NOMO-1 treated with dmso at 0.1 percent for 144 hours (cell line): ENCODE data around the gene RPL22.

Experiments used
- DNase-seq: peaks from one replicate; lab custom pipeline; 2025; ENCODE audit not compliant: unreplicated experiment; lab: John Stamatoyannopoulos, UW

Gene RPL22

DNA sequence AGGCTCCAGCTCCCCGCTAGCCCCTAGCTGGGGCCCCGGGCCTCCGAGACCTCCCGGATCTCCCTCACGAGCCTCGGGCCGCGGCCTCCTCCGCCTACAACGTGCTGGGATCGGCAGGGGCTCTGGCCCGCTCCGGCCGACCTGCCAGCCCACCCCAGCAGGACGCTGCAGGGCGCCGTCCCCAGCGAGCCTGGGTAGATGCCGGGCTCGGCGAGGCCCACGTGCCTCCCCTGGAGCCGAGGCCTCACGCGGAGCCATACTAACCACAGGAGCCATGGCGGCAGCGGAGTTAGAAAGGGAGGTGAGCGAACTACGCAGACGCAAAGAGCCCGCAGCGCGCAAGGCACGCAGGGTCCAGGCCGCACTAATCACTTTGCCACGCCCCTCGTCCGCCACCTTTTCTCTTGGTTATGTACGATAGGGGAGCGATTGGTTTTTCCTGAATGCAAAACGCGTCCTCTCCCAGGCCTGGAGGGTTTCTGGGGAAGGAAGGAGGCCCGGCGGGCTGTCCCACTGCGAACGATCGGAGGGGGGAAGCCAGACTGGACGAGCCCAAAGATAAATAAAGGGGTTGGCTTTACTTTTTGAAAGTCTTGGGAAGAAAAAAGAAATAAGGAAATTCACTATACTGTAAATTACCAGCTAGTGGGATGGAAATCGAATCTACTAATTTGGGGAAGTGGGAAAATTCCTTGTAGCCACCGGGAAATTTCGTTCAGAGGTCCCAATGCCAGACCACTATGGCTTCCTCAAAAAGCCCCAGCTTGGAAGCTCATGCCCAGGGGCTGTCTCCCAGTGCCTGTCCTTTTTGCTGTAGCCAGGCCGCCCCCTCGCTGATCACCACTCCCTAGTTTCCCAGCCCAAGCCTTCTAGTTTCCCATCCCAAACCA is at the start of gene RPL22:
TSS of gene RPL22 (minus strand) at position 298 of the 890 bp plus-strand sequence. CDS start at position 276, 22 bp downstream.
- DNase-seq = peak; percentile 99

DNA sequence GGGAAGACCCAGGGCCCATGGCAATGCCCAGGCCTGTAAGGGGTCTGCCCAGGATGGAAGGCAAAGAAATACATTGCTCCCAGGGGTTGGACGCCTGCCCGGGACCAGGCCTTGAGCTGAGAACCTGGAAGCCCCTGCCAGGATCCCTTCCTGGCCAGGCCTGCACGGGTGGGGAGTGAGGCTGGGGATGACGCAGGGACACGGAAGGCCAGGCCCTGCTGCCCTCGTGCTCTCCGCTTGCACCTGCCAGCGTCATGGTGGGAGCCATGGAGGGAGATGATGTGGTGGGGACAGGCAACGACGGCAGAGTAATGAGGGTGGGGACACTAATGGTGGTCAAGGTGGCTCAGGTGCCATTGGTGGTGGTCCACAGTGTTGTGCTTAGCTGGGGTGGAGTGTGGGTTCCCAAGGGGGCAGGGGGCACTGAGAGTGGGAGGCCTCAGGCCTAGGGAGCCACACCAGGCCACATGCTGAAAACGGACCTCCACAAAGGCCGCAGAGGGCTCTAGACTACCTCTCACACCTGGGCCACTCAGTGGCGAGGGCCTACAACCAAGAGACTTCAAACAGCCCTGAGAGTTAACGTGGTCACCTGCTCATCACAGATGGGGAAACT is 48.9 kb upstream of the RPL22 start:
- DNase-seq = no peak

DNA sequence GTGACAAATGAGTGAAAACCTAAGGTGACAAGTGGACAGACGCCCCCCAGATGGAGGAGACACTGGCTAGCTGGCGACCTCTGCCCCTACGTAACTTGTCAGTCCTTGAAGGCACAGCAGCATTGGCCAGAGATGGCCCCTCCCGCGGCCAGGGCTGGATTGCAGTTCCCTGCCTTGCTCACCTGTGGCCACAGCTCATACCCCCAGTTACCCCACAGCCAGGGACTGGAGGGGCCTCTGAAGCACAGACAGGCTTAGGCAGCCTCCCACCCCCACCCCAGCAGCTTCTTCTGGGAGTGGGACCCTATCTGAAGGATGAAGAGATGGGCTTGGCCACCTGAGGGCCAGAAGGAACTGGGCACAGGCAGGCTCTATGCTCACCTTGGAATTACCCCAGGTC is 48.3 kb upstream of the RPL22 start:
- DNase-seq = no peak

DNA sequence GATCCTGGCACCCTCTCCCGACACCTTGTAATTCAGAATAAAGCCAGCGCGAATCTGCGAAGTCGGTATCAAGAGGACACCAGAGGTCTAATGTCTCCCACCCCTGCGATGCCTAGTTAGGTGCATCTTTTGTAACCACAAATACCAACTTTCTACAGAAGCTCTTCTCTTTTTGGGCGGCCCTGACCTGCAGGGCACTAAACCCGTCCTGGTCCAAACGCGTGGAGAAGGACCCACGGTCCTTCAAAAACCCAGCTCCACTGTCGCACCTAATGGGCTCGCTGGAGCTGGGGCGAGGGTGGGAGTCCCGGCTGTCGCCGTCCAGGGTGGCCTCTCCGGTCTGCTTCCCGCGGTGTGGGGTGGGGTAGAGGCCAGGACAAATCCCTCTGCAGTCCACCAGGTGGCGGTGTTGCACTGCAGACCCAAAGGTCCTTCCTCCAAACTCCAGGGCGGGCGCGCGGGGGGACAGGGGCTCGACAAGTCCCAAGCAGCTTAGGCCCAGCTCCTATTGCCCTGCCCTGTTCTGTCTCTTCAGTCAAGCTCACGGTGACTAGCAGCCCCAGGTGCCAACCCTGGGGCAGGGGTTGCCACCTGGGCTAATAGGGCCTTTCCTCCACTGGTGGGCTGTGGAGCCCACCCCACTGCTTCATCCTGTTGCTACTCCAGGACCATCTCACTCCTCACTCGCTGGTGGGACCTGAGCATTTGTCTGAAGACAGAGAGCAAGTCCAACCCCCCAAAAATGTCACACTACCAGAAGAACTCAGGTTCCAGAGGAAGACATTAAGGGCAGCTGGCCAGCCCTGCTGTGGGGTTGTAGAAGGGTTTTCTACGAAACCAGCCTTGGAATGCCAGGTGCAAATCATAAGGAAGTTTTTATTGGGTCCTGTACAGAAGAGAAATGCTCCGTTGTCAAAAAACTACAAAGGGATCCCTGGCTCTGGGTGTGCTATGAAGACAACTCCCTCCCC is 47.4 kb upstream of the RPL22 start:
- DNase-seq = peak; percentile 44

DNA sequence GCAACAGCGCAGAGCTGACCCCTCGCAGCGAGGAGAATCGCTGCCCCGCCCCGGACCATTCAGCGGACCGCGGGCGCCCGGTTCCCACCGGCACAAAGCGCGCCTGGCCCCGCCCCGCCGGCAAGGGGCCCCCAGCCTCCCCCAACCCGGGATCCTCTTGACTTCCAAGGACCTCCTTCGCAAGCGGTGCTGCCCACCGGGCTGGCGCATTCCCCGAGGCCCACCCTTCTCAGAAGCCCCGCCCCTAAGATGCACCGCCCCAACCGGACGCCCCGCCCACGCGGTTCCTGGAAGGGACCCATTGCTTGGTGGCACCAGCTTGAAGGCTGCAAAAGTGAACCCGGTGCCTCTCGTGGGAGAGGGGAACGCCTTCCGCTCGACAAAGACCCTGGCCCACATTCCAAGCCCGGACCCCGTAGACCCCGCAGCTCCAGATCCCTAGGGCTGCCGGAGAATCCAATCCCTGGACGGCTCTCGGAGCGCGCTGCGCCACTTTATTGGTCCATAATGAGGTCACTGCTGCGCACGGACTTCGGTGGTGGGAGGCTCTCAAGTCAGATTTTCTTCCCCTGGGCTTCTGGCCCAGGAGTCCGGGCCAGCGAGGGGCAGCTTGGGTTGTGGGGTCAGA is 46.6 kb upstream of the RPL22 start:
- no peak for DNase-seq

DNA sequence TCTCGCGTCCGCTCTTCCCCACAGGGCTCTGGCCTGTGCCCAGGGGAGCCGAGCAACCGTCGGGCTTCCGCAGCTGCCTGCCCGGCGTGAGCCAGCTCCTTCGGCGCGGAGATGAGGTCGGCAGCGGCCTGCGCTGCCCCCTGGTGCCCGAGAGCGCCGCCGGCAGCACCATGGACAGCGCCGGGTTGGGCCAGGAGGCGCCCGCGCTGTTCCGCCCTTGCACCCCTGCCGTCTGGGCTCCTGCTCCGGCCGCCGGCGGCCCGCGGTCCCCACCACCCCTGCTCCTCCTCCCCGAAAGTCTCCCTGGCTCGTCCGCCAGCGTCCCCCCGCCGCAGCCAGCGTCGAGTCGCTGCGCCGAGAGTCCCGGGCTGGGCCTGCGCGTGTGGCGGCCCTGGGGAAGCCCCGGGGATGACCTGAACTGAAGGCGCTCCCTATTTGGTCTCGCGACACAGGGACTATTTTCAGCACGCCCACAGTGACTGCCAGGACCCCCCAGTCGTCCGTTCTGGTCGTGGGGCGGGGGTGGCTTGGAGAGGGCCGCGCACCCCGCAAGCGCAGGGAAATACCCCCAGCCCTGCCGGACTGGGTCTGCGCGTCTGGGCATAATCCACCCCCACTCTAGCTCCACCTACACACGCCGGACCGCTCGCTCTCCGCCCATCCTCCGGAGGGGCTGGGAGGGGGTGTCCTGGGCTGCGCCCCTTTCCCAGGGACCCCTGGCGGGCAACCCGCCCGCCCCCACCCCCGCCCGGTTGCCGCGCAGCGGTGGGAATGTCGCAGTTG is 45.9 kb upstream of the RPL22 start:
- peak; percentile 62 for DNase-seq

DNA sequence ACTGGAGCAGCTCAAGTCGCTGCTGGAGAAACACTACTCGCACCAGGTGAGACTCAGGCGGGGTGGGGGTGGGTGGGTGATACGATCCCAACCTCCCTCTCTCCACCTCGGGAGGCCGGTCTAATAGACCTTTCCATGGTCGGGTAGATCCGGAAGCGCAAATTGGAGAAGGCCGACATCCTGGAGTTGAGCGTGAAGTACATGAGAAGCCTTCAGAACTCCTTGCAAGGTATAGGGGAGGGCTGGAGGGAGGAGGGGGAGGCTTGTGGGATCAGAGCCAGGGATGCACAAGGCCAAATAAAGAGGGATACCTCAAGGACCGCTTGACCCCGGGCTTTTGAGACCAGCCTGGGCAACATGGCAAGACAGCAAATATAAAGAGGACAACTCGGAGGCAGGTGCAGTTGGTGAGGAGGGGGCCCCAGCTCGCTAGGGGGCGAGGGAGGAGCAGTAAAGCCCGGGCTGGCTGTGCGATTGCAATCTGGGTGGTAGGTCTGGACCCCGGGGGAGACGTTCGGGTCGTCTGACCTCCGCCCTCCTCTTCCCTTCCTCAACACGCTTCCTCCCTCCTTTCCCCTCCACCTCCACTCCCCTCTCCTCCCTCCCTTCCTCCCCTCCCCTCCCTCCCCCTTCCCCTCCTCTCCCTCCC is 45.1 kb upstream of the RPL22 start:
- no peak for DNase-seq

DNA sequence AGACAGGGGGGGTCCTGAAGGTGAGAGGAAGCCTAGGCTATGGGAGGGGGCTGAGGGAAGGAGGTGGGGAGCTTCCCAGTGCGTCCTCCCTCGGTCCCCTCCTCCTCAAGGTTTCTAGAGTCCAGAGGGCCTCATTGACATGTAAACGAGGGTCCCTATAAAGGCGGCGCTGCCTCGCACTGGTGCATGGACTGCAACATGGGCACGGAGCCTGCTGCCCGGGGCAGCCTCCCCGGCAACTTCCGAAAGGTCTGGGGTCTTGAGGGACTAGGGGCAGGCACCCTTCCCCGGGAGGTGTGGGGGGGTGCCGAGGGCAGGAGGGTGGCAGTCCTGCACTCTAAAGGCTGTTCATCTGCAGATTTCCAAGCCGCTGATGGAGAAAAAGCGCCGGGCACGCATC is 44.6 kb upstream of the RPL22 start, which contains the start of gene HES3:
TSS of gene HES3 (plus strand) at position 187 of the 400 bp plus-strand sequence. CDS start at position 374, 187 bp downstream.
- DNase-seq = no peak

DNA sequence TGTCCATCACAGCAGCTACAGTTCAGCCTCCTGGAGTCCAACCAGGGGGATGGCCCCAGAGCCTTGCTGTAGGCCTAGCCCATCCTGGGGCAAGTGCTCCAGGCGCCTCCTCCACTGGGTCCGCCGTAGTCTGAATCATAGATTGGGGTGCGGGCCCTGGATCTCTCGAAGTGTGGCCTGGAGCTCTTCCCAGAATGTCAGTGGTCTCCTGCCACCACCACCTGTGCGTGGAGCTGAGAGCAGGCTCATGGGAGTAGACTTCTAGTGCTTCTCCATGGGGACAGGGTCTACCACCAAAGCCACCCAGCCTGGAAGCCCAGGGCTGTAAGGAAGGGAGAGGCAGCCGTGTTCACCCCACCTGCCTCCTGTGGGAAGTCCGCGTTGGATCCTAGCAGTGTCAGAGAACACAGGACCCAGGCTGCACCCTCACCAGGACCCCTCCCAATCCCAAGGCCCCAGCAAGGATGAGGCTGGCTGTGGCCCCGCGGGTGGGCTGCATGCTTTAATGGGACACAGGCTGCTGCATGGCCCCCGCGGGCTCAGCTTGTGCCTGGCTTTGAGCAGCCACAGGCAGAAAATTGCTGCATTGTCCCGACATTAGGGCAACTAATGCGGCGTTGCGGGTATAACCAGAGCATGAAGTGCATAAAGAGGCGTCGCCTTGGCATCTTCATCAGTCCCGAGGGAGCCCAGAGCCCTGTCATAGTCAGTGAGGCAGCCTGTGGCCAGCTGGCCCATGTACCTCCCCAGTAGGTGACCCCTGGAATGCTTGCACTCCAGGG is 43.8 kb upstream of the RPL22 start:
- no peak for DNase-seq

DNA sequence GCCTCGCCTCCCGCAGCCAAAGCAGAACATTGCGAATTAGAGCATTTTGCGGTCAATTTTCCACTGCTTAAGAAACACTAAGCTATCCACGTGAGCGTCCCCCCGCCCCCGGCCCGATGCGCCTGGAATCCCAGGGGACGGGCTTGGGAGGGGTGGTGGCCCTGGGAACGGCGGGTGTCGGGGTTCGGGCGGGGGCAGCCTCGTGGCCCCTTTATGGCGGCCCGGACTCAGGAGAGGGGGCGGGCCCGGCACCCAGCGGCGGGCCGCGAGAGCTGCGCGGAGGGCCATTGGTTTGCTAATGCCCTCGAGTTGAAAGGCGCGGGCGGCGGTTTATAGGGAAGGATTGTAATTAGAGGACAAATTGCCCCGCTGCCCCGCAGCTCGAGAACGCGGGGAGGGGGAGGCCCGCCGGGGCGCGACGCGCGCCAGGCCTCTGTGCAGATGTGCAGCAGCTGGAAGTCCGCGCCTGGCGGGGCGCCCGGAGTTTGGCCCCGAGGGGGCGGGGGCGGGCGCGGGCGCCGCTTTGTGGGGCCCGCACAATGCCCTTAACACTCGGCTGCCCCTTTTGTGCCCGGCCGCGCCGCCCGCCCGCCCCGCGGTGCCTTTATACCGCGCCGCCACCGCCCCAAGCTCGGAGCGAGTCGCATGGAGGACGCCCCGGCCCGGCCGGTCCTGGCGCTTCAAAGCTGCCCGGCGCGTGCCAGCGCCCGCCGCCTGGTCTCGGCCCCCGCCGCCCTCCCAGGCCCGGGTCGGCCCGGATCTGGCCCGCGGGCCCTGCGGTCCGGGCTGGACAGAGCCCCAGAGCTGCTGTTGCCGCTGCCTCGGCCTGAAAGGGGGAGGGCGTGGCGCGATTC is 42.7 kb upstream of the RPL22 start:
- DNase-seq = no peak

DNA sequence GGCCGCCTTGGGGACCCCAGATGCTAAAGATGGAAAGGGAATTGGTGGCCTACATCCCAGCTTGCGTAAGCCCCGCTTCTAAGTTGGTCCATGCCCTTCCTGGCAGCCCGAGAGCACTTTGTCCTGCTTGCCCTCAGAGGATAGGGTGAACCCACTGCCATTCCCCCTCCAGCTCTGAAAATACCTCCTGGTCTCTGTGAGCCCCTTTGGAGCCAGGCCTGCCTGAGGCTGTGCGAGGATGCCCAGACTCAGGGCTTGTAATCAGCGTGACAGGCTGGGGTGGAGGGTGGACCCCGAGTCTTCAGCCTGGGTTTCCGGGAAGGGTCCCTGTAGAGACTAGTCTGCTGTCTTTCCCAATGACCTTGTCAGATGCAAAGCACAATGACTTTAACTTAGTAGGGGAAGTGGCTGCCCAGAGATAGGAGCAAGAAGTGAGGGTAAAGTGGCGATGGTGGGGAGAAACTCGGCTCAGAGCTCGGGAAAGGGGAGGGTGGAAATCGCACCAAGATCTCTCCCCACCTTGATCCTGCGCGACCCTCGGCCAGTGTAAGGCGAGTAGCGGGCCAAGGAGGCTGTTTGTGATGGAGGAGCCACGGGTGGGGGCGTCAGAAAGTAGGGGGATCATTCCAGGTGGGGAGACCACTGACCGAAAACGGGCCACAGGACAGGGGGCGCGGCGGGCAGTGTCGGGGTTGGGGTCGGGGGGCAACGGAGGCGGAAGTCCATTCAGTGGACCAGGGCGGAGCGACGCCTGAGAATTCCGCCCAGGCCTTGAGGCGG is 41.9 kb upstream of the RPL22 start:
- no peak for DNase-seq

DNA sequence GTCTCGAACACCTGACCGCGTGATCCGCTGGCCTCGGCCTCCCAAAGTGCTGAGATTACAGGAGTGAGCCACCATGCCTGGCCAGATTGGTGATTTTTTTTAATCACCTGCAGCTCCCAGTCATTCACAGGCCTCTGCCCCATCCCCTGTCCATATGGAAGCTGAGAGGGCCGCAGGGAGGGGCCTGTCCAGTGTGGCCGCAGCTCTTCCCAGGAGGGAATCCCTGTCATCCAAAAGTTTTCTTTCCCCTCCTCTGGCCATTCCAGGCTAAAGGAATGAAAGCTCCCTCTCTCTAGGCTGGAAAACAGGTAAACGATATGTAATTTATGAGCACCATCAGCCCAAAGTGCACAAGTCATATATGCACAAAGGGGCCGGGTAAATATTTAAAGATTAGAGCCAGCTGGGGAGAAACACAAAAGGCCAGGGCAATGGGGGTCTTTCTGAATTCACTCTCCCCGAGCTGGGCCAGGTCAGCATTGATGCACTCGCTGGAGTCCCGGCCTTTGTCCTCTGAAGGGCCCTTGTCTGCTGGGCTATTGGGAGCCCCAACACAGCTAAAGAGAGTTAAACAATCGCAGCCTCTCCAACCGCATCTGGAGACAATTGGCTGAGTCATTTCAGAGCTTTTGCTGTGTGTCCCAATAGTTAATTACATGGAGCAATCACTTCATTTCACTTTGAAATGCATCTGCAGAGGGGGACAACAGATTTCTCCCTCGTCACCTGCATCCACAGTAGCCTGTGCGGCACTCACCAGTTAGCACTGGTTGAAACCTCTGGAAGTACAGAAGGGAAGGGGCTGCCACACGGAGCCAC is 40.8 kb upstream of the RPL22 start:
- peak; percentile 40 for DNase-seq

DNA sequence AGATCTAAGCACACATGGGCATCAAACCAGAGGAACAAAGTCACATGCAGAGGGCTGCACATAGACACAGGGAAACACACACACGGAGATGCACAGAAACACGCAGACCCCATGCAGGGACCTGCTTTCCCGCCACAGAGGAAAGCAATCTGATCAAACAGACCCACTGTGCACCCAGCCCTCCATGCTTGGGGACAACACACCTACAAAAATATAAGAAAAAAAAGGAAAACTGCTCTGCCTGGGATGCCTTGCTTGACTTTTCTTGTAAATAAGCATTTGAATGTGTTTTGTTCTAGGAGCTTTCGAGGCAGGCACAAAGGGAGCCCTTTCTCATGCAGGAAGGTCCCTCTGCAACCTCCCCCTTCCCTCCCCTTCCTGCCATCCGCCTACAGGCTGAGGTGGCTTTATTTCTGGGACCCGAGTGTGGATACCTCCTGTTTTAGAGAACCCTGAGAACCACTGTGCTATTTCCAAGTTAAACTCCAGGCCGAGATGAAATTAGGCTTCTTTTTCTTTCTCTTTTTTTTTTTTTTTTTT is 39.9 kb upstream of the RPL22 start:
- no peak for DNase-seq

DNA sequence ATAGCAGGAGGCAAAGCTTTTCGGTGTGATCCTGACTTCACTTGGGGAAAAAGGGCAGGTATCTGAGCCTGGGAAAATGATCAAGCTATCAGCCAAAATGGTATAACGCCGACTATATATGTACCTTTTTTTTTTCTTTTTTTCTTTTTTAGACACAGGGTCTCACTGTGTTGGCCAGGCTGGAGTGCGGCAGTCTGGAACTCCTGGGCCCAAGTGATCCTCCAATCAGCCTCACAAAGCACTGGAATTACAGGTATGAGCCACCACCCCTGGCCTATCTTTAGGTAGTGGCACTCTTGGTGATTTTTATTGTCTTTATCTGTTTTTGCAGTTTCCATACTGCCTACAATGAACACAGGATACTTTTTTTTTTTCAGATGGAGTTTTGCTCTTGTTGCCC is 37.7 kb upstream of the RPL22 start:
- DNase-seq = no peak

DNA sequence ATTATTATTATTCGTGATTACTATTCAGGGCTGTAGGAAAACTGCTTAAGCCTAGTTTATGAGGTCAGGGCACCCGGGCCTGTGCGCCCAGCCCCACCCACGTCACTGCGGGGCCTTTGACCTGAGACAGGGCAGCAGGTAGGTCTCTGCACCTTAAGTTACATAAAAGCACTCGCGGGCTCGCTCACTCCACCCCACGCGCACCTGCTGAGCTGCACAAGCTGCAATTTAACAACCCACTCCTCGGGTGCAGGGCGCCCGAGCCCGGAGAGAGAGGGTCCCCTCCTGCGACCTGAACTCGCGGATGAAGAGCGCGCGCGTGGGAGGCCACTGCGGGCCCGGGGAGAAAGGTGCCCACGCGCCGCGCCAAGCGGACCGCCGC is 35.9 kb upstream of the RPL22 start:
- no peak for DNase-seq
